ENCODE measurements around the gene CASP8AP2.

DNA sequence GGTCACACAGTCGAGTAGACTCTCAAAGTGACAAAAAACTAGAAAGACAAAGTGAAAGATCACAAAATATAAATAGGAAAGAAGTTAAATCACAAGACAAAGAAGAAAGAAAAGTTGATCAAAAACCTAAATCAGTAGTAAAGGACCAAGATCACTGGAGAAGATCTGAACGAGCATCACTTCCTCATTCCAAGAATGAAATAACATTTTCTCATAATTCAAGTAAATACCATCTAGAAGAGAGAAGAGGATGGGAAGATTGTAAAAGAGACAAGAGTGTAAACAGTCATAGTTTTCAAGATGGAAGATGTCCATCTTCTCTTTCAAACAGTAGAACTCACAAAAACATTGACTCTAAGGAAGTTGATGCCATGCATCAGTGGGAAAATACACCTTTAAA, 33.0 kb downstream of the CASP8AP2 start:
- TF ChIP-seq EP300 (IDR thresholded peaks at IDR 0.05), result no peak
- no peak for TF ChIP-seq POLR2A (IDR thresholded peaks at IDR 0.05)
- no peak for TF ChIP-seq CTCF (IDR thresholded peaks at IDR 0.05)
